H1 (cell line): ENCODE results near the gene EPN3. TPM values are rescaled to one million over a fixed set of nuclear protein-coding genes. Genes with fewer than 3 reads are reported as not detected.

Source experiments
- CTCF ChIA-PET: fragments of 300-600 bp; sonication (Branson Sonifier 250); formaldehyde crosslinking; loops from one replicate; lab custom pipeline; 2021; ENCODE audit not compliant: partially characterized antibody; lab: Charles Lee
- POLR2A ChIA-PET: fragments of 300-600 bp; sonication (Branson Sonifier 250); formaldehyde crosslinking; loops from one replicate; lab custom pipeline; 2021; ENCODE audit warnings: inconsistent platforms; ENCODE audit not compliant: partially characterized antibody; lab: Charles Lee
- DNase-seq, 2 experiments: peaks; one replicate each; pipeline versions ENCODE4 v3.0.0 to v3.0.0-alpha.2; 2010 to 2022; ENCODE audit warnings: low spot score in 2 of 2, low read depth in 1 of 2, mixed read lengths in 1 of 2
- FAIRE-seq: peaks from 2 replicates; lab custom pipeline; 2011; peaks lifted over from hg19 to GRCh38; lab: Jason Lieb, UNC
- H2AFZ ChIP-seq: 2 replicates; pipeline ENCODE4 v1.8.1; 2012; ENCODE audit warnings: low read length, inconsistent platforms
- H2AK5ac ChIP-seq: 2 replicates; pipeline ENCODE4 v1.6.1; 2013; ENCODE audit warnings: low read depth, low read length
- H2BK120ac ChIP-seq: replicated peaks from 2 replicates; pipeline ENCODE3; 2013; ENCODE audit warnings: low read depth, low read length, inconsistent platforms
- H2BK12ac ChIP-seq: 2 replicates; pipeline ENCODE4 v1.6.1; 2013; ENCODE audit warnings: low read depth, low read length
- H2BK15ac ChIP-seq: 2 replicates; pipeline ENCODE4 v1.6.1; 2013; ENCODE audit warnings: low read length
- H2BK20ac ChIP-seq: 2 replicates; pipeline ENCODE4 v1.6.1; 2013; ENCODE audit warnings: low read length
- H2BK5ac ChIP-seq: 2 replicates; pipeline ENCODE4 v1.6.1; 2013; ENCODE audit warnings: low read depth, low read length
- H3K14ac ChIP-seq: 2 replicates; pipeline ENCODE4 v1.6.1; 2013; ENCODE audit warnings: inconsistent platforms; ENCODE audit not compliant: insufficient read length
- H3K18ac ChIP-seq: 2 replicates; pipeline ENCODE4 v1.6.1; 2013; ENCODE audit warnings: low read length; ENCODE audit errors: extremely low read depth
- H3K23ac ChIP-seq: 2 replicates; pipeline ENCODE4 v1.6.1; 2013; ENCODE audit warnings: inconsistent platforms; ENCODE audit not compliant: insufficient read length
- H3K23me2 ChIP-seq: 2 replicates; pipeline ENCODE4 v1.6.1; 2013; ENCODE audit warnings: low read depth, low read length
- H3K27ac ChIP-seq: 2 replicates; pipeline ENCODE4 v1.6.1; 2011; ENCODE audit warnings: low read depth, low read length, inconsistent platforms
- H3K27me3 ChIP-seq, 4 experiments: replicated peaks in 1 of 4; 1 replicate in 1 of 4; 2 replicates in 3 of 4; pipeline versions ENCODE4 v1.6.1 to v1.8.1; 2011 to 2013; ENCODE audit warnings: low read length in 3 of 4, mild to moderate bottlenecking in 3 of 4, inconsistent platforms in 2 of 4, mixed read lengths in 2 of 4, moderate library complexity in 1 of 4; ENCODE audit not compliant: control insufficient read depth in 3 of 4, insufficient read depth in 3 of 4; ENCODE audit errors: extremely low read depth in 1 of 4
- H3K36me3 ChIP-seq, 4 experiments: 2 replicates each; pipeline versions ENCODE4 v1.6.1 to v1.8.1; 2011 to 2013; ENCODE audit warnings: mild to moderate bottlenecking in 4 of 4, low read length in 3 of 4, moderate library complexity in 2 of 4, control low read depth in 1 of 4, inconsistent platforms in 1 of 4; ENCODE audit not compliant: insufficient read depth in 4 of 4, control insufficient read depth in 2 of 4
- H3K4ac ChIP-seq: replicated peaks from 2 replicates; pipeline ENCODE3; 2013; ENCODE audit warnings: low read length, low read depth, mixed read lengths, inconsistent platforms; ENCODE audit not compliant: insufficient read length
- H3K4me1 ChIP-seq, 4 experiments: replicated peaks in 1 of 4; 1 replicate in 1 of 4; 2 replicates in 3 of 4; pipeline versions ENCODE4 v1.6.1 to v1.8.1; 2011 to 2013; ENCODE audit warnings: low read length in 3 of 4, inconsistent platforms in 2 of 4, mixed read lengths in 1 of 4; ENCODE audit not compliant: insufficient read depth in 4 of 4, control insufficient read depth in 3 of 4
- H3K4me2 ChIP-seq, 2 experiments: 2 replicates each; pipeline versions ENCODE4 v1.6.1 to v1.8.1; 2011 to 2013; ENCODE audit warnings: low read depth in 2 of 2, low read length in 2 of 2, control low read depth in 1 of 2, inconsistent platforms in 1 of 2, mild to moderate bottlenecking in 1 of 2; ENCODE audit not compliant: insufficient read depth in 1 of 2
- H3K4me3 ChIP-seq, 4 experiments: fragments of 200-600, 300-600 bp in 1 of 4; sonication (generic), shearing (Covaris generic), sonication (Bioruptor Twin) in 1 of 4; 2 replicates each; pipeline versions ENCODE4 v1.5.1 to v1.8.1; 2011 to 2016; ENCODE audit warnings: low read length in 4 of 4, low read depth in 3 of 4, control low read depth in 2 of 4, inconsistent platforms in 2 of 4, mild to moderate bottlenecking in 2 of 4, mixed read lengths in 1 of 4, moderate library complexity in 1 of 4; ENCODE audit not compliant: insufficient read depth in 2 of 4; ENCODE audit errors: extremely low read depth in 1 of 4
- H3K56ac ChIP-seq: replicated peaks from 2 replicates; pipeline ENCODE3; 2013; ENCODE audit warnings: low read depth, mild to moderate bottlenecking, mixed read lengths, low read length, inconsistent platforms; ENCODE audit not compliant: insufficient read length
- H3K79me1 ChIP-seq: 2 replicates; pipeline ENCODE4 v1.6.1; 2013; ENCODE audit warnings: low read depth, low read length, control low read depth
- H3K79me2 ChIP-seq, 2 experiments: 2 replicates each; pipeline versions ENCODE4 v1.6.1 to v1.8.1; 2012 to 2013; ENCODE audit warnings: low read length in 2 of 2, mild to moderate bottlenecking in 2 of 2, inconsistent platforms in 1 of 2; ENCODE audit not compliant: insufficient read depth in 2 of 2, control insufficient read depth in 1 of 2
- H3K9ac ChIP-seq, 4 experiments: replicated peaks in 1 of 4; 1 replicate in 1 of 4; 2 replicates in 3 of 4; pipeline versions ENCODE4 v1.6.1 to v1.8.1; 2011 to 2013; ENCODE audit warnings: low read depth in 3 of 4, low read length in 3 of 4, control low read depth in 2 of 4, mild to moderate bottlenecking in 2 of 4, moderate library complexity in 2 of 4, inconsistent platforms in 1 of 4; ENCODE audit errors: extremely low read depth in 1 of 4
- H3K9me3 ChIP-seq, 2 experiments: 2 replicates each; pipeline versions ENCODE4 v1.6.1 to v1.8.1; 2012 to 2013; ENCODE audit warnings: mild to moderate bottlenecking in 2 of 2, moderate library complexity in 2 of 2, control low read depth in 1 of 2, inconsistent platforms in 1 of 2, low read depth in 1 of 2, low read length in 1 of 2, mixed read lengths in 1 of 2; ENCODE audit not compliant: insufficient read depth in 2 of 2
- H4K20me1 ChIP-seq, 2 experiments: replicated peaks in 1 of 2; 2 replicates each; pipeline versions ENCODE3 to v1.8.1; 2011 to 2013; ENCODE audit warnings: inconsistent platforms in 2 of 2, low read length in 2 of 2, mild to moderate bottlenecking in 1 of 2; ENCODE audit not compliant: insufficient read depth in 2 of 2, control insufficient read depth in 1 of 2
- H4K5ac ChIP-seq: 2 replicates; pipeline ENCODE4 v1.6.1; 2013; ENCODE audit warnings: low read length, low read depth, mixed read lengths, inconsistent platforms; ENCODE audit not compliant: insufficient read length
- H4K8ac ChIP-seq: 2 replicates; pipeline ENCODE4 v1.8.0; 2013; ENCODE audit warnings: mild to moderate bottlenecking, moderate library complexity, low read length, inconsistent platforms; ENCODE audit not compliant: insufficient read depth; ENCODE audit errors: extremely low read depth
- H4K91ac ChIP-seq: replicated peaks from 2 replicates; pipeline ENCODE3; 2013; ENCODE audit warnings: low read length, mixed read lengths, inconsistent platforms; ENCODE audit not compliant: insufficient read length
- BCL11A ChIP-seq, 2 experiments: IDR thresholded peaks; one replicate each; pipeline ENCODE4 v1.6.1; 2011; ENCODE audit warnings: low read depth in 2 of 2, low read length in 2 of 2, mild to moderate bottlenecking in 2 of 2
- TBP ChIP-seq: IDR thresholded peaks from 2 replicates; pipeline ENCODE4 v1.6.1; 2011; ENCODE audit warnings: low read depth, low read length, improper control_type of control experiment
- polyA plus RNA-seq, 7 experiments: library from polyadenylated mRNA; depleted of rRNA in 3 of 7; stranded (reverse) in 5 of 7; unstranded in 2 of 7; fragments of >200 nt in 5 of 7; fragments of 200-250 nt in 2 of 7; gene quantifications; 1 replicate in 5 of 7; 2 replicates in 1 of 7; 4 replicates in 1 of 7; pipeline versions ENCODE4 v1.2.1 to v1.2.3, GENCODE V29; 2011 to 2013; ENCODE audit warnings: missing spikeins in 2 of 7, mixed read lengths in 2 of 7
- total RNA-seq: library from RNA; stranded (reverse); fragmentation: NEBNext Ultra II Directional; extraction: Animal tissue kit (Norgen Biotek cat#: 25700); gene quantifications from 2 replicates; pipeline ENCODE4 v1.2.1, GENCODE V29; 2021

EPN3 gene
- total and polyA plus RNA-seq, 2 of the 8 experiments (the other 6 are each of a cell fraction or from before 2014, with no cell fraction given) = 6.7 to 7.9 TPM

GRCh38 chr17:50499270-50499669 is 33.3 kb upstream of the EPN3 start:
- H3K23me2 ChIP-seq = no peaks in the 10 kb centered on the region
- TF ChIP-seq TBP (no peak), BCL11A (IDR thresholded peaks at IDR 0.05; ENCODE audit: low read depth in 2 of 2, low read length in 2 of 2) (no peak)
- no peak overlapping the region for H2AFZ ChIP-seq
- FAIRE-seq = no peak
- H4K20me1 ChIP-seq = no peaks in the 10 kb centered on the region
- H2BK5ac ChIP-seq = no peak overlapping the region
- H4K5ac ChIP-seq = no peak overlapping the region
- no peak overlapping the region for H2AK5ac ChIP-seq
- H3K9ac ChIP-seq = no peak overlapping the region
- no peak overlapping the region for H2BK12ac ChIP-seq
- no peak overlapping the region for H4K8ac ChIP-seq
- CTCF ChIA-PET = interaction anchor here (0.7 kb wide), 1 partner anchor 15 kb away, joined by 3 read pairs; no protein-coding TSS in a partner anchor
- POLR2A ChIA-PET = interaction anchor here (0.6 kb wide), 1 partner anchor 134 kb away, joined by 3 read pairs; no protein-coding TSS in a partner anchor
- H3K27me3 ChIP-seq = no peaks in the 10 kb centered on the region
- no peak overlapping the region for H2BK15ac ChIP-seq
- H3K36me3 ChIP-seq = no peaks in the 10 kb centered on the region
- H3K56ac ChIP-seq = no peak overlapping the region
- H3K4me3 ChIP-seq = no peak overlapping the region
- H3K9me3 ChIP-seq = no peaks in the 10 kb centered on the region
- no peak overlapping the region for H3K14ac ChIP-seq
- H3K79me2 ChIP-seq = no peaks in the 10 kb centered on the region
- H3K18ac ChIP-seq = no peak overlapping the region
- no peak overlapping the region for H3K23ac ChIP-seq
- no peak for DNase-seq
- no peak overlapping the region for H2BK20ac ChIP-seq
- H2BK120ac ChIP-seq = no peak overlapping the region
- no peak overlapping the region for H3K4ac ChIP-seq
- H3K79me1 ChIP-seq = no peaks in the 10 kb centered on the region
- H3K27ac ChIP-seq = no peak overlapping the region
- no peak overlapping the region for H3K4me2 ChIP-seq
- H3K4me1 ChIP-seq = peaks cover 4 to 8% (median 5%) of the 10 kb centered on the region in 4 experiments; a peak in 6 of 7 replicates
- H4K91ac ChIP-seq = no peak overlapping the region
